GM13977 (cell line): ENCODE measurements around the gene ZNF771.

Experiments
- DNase-seq: peaks from one replicate; pipeline ENCODE4 v3.0.0; 2012; ENCODE audit warnings: low spot score
- CTCF ChIP-seq: IDR thresholded peaks from 2 replicates; pipeline ENCODE4 v1.5.1; 2012; ENCODE audit warnings: mild to moderate bottlenecking, control low read depth; ENCODE audit not compliant: insufficient read depth; ENCODE audit errors: extremely low read depth, missing control alignments
- in situ Hi-C: fragments of 300-500 bp; cut with MboI; formaldehyde crosslinking; loops from one replicate; pipeline ENCODE4 v1.12.0; 2022; ENCODE audit warnings: low sequenced_read_pairs, low pct_unique_long_range_greater_than_20kb, mixed read lengths, inconsistent platforms; ENCODE audit not compliant: unreplicated experiment

The ZNF771 gene

GRCh38 chr16:30380072-30380802 lies 27.2 kb upstream of the ZNF771 start:
- DNase-seq = no peak
- in situ Hi-C loops = no loop called here
- no peak for TF ChIP-seq CTCF

GRCh38 chr16:30380803-30381208 lies 26.6 kb upstream of the ZNF771 start:
- no peak for TF ChIP-seq CTCF
- in situ Hi-C loops = no loop called here
- DNase-seq = no peak

GRCh38 chr16:30381291-30382041 lies 25.9 kb upstream of the ZNF771 start:
- no peak for TF ChIP-seq CTCF
- in situ Hi-C loops = no loop called here
- DNase-seq = no peak

- TF ChIP-seq CTCF = no peak
- in situ Hi-C loops = no loop called here
- peak; percentile 72 for DNase-seq
Observed at GRCh38 chr16:30382111-30382881, 25.1 kb upstream of the ZNF771 start, which contains the start of gene SEPTIN1. Gene SEPTIN1, minus strand, starts transcription at chr16:30382561. Its CDS starts 19 bp downstream, at chr16:30382542.

- no peak for TF ChIP-seq CTCF
- in situ Hi-C loops = no loop called here
- no peak for DNase-seq
Observed at GRCh38 chr16:30383521-30383920, 23.9 kb upstream of the ZNF771 start.

GRCh38 chr16:30394592-30395154 lies 12.7 kb upstream of the ZNF771 start:
- no peak for TF ChIP-seq CTCF
- in situ Hi-C loops = no loop called here
- no peak for DNase-seq
